GM12892 (cell line): Measurements from ENCODE around the gene ZNF410.

Source experiments
- POLR2A ChIP-seq: IDR thresholded peaks from 2 replicates; pipeline ENCODE4 v1.6.1; 2011; ENCODE audit warnings: low read depth, low read length, control low read depth
- POLR2AphosphoS5 ChIP-seq: IDR thresholded peaks from 2 replicates; pipeline ENCODE4 v1.6.1; 2011; ENCODE audit warnings: low read depth, low read length, control low read depth
- TAF1 ChIP-seq: IDR thresholded peaks from 2 replicates; pipeline ENCODE4 v1.6.1; 2011; ENCODE audit warnings: low read depth, mild to moderate bottlenecking, control low read depth, low read length, borderline replicate concordance

- TF ChIP-seq POLR2A: no peak
- no peak for TF ChIP-seq POLR2AphosphoS5
- no peak for TF ChIP-seq TAF1
Observed at GRCh38 chr14:73944432-73945158, 57.9 kb downstream of the ZNF410 start.
